Measurements from ENCODE around the gene A1BG. TPM values are rescaled to one million over a fixed set of nuclear protein-coding genes. Genes with fewer than 3 reads are reported as not detected.
"Not testable (repeated sequence)": the region's sequence is repeated elsewhere in the genome, so short reads cannot be mapped to it uniquely, and the experiment has no call there.

A1BG gene
- total RNA-seq, 1 donor from 2014 or later: 53.8 TPM

- TF ChIP-seq CTCF (IDR thresholded peaks at IDR 0.05): no peak
- Mint-ChIP-seq H3K27me3 (ENCODE audit: low read depth) (no peaks in the 10 kb centered on the region), H3K27ac (ENCODE audit: unreplicated experiment) (no peak overlapping the region), H3K36me3 (ENCODE audit: low read depth) (peaks cover 10% of the 10 kb centered on the region), H3K9me3 (ENCODE audit: low read depth) (no peaks in the 10 kb centered on the region), H3K4me3 (ENCODE audit: unreplicated experiment) (no peak overlapping the region), H3K4me1 (ENCODE audit: low read depth) (no peaks in the 10 kb centered on the region)
- no peak for DNase-seq (ENCODE audit: low spot score)
Measured at GRCh38 chr19:58318297-58318696, 35.0 kb downstream of the A1BG start.

- no peaks in the 10 kb centered on the region for H3K9me3 Mint-ChIP-seq (ENCODE audit: low read depth)
- no peaks in the 10 kb centered on the region for H3K4me1 Mint-ChIP-seq (ENCODE audit: low read depth)
- H3K36me3 Mint-ChIP-seq (ENCODE audit: low read depth): peaks cover 15% of the 10 kb centered on the region
- no peak overlapping the region for H3K4me3 Mint-ChIP-seq (ENCODE audit: unreplicated experiment)
- TF ChIP-seq CTCF (IDR thresholded peaks at IDR 0.05): no peak
- DNase-seq (ENCODE audit: low spot score): no peak
- no peak overlapping the region for H3K27ac Mint-ChIP-seq (ENCODE audit: unreplicated experiment)
- H3K27me3 Mint-ChIP-seq (ENCODE audit: low read depth): no peaks in the 10 kb centered on the region
Measured at GRCh38 chr19:58317476-58318072, 35.7 kb downstream of the A1BG start.

- Mint-ChIP-seq H3K9me3 (ENCODE audit: low read depth) (no peaks in the 10 kb centered on the region), H3K27me3 (ENCODE audit: low read depth) (no peaks in the 10 kb centered on the region), H3K36me3 (ENCODE audit: low read depth) (peaks cover 25% of the 10 kb centered on the region), H3K4me3 (ENCODE audit: unreplicated experiment) (no peak overlapping the region), H3K27ac (ENCODE audit: unreplicated experiment) (no peak overlapping the region), H3K4me1 (ENCODE audit: low read depth) (no peaks in the 10 kb centered on the region)
- DNase-seq (ENCODE audit: low spot score): no peak
- no peak for TF ChIP-seq CTCF (IDR thresholded peaks at IDR 0.05)
Measured at GRCh38 chr19:58315580-58315979, 37.7 kb downstream of the A1BG start.

GRCh38 chr19:58311345-58311865 lies 41.9 kb downstream of the A1BG start:
- Mint-ChIP-seq H3K4me3 (ENCODE audit: unreplicated experiment) (no peak overlapping the region), H3K36me3 (ENCODE audit: low read depth) (peaks cover 36% of the 10 kb centered on the region), H3K9me3 (ENCODE audit: low read depth) (no peaks in the 10 kb centered on the region), H3K27me3 (ENCODE audit: low read depth) (no peaks in the 10 kb centered on the region), H3K27ac (ENCODE audit: unreplicated experiment) (no peak overlapping the region), H3K4me1 (ENCODE audit: low read depth) (peaks cover 9% of the 10 kb centered on the region)
- TF ChIP-seq CTCF (IDR thresholded peaks at IDR 0.05): no peak
- DNase-seq (ENCODE audit: low spot score): no peak

- H3K27me3 Mint-ChIP-seq (ENCODE audit: low read depth); DNase-seq (ENCODE audit: low spot score); H3K27ac Mint-ChIP-seq (ENCODE audit: unreplicated experiment); H3K9me3 Mint-ChIP-seq (ENCODE audit: low read depth); H3K4me3 Mint-ChIP-seq (ENCODE audit: unreplicated experiment): not testable (repeated sequence)
- peak; percentile 68 for TF ChIP-seq CTCF (IDR thresholded peaks at IDR 0.05)
- Mint-ChIP-seq H3K4me1 (ENCODE audit: low read depth) (peaks cover 16% of the 10 kb centered on the region), H3K36me3 (ENCODE audit: low read depth) (peaks cover 38% of the 10 kb centered on the region)
Measured at GRCh38 chr19:58310685-58311084, 42.6 kb downstream of the A1BG start.

Measured in chondrocyte (in vitro differentiated cells).